ENCODE data around the gene FTCD.

FTCD gene

DNA sequence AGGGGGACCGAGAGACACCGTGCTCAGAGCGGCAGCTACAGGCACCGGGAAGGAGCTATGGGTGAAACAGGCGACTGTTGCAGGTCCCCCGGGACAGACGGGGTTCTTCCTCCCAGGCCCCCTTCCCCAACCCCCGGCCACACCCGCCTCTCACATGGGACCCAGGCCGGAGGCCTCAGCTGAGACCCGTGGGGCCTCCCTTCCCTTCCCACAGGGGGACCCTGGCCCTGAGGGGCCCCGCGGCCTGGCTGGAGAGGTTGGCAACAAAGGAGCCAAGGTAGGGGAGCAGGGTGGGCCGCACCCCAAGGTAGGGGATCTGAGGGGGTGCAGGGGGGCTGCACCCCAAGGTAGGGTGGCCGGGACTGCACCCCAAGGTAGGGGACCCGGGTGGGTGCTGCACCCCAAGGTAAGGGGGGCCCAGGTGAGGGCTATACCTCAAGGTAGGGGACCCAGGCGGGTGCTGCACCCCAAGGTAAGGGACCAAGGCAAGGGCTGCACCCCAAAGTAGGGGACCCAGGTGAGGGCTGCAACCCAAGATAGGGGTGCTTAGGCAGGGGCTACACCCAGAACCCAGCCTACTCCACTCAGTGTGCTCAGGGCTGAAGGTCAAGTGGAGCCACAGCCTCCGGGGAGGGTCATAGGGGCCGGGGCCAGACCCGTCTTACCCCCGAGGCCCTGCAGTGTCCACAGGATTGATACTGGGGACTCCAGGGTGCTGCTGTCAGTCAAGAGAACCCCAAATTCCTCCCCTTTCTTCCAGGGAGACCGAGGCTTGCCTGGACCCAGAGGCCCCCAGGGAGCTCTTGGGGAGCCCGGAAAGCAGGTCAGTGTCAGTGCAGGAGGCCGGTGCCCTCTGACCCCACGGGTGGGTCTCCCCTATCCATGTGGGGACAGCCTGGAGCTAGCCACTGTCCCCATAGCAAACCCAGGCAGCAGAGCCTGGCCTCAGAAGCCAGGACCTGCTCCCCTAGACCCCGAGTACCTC is 34.8 kb downstream of the FTCD start:
- no peak overlapping the region for H3K4me3 ChIP-seq (ENCODE audit: low read length)
- no peaks in the 10 kb centered on the region for H3K4me1 ChIP-seq (ENCODE audit: insufficient read depth, low read length)
- H3K36me3 ChIP-seq (ENCODE audit: insufficient read depth, low read depth, low read length): peaks cover 4% of the 10 kb centered on the region; the same call in 1 of the 2 replicates
- H3K27ac ChIP-seq (ENCODE audit: low read length): no peak overlapping the region
- H3K9me3 ChIP-seq (ENCODE audit: insufficient read depth, low read depth, low read length): no peaks in the 10 kb centered on the region
- no peak overlapping the region for H3K9ac ChIP-seq (ENCODE audit: low read depth, low read length)
- no peaks in the 10 kb centered on the region for H3K27me3 ChIP-seq (ENCODE audit: insufficient read depth, low read length)

DNA sequence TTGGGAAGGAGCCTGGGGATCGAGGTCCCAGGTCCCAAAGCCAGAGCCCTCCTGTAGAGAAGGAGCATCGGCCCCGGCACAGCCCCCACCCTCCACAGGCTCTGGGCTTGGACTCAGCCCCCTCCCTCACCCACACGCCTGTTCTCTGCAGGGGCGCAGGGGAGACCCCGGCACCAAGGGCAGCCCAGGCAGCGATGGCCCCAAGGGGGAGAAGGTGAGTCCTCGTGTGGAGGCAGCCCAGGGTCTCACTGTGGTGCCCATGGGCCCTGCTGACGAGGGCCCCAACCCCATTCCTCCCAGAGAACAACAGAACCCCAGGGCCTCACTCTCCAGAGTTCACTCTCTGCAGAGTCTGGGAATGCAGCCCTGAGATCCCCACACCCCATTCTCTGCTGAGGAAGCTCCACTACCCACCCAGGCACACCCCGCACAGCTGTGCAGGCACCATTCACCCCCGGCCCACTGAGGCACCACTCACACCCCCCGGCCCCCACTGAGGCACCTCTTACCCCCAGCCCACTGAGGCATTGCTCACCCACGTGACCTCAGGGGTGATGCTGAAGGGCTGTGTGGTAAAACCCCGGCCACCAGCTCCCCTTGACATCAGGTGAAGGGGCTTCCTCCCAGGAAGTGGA is 35.6 kb downstream of the FTCD start:
- Histone ChIP-seq H3K27me3 (ENCODE audit: insufficient read depth, low read length) (no peaks in the 10 kb centered on the region), H3K9me3 (ENCODE audit: insufficient read depth, low read depth, low read length) (peaks cover 4% of the 10 kb centered on the region; the same call in 1 of the 2 replicates), H3K4me3 (ENCODE audit: low read length) (no peak overlapping the region), H3K27ac (ENCODE audit: low read length) (no peak overlapping the region), H3K9ac (ENCODE audit: low read depth, low read length) (no peak overlapping the region), H3K4me1 (ENCODE audit: insufficient read depth, low read length) (no peaks in the 10 kb centered on the region), H3K36me3 (ENCODE audit: insufficient read depth, low read depth, low read length) (peaks cover 7% of the 10 kb centered on the region; the same call in 1 of the 2 replicates)

DNA sequence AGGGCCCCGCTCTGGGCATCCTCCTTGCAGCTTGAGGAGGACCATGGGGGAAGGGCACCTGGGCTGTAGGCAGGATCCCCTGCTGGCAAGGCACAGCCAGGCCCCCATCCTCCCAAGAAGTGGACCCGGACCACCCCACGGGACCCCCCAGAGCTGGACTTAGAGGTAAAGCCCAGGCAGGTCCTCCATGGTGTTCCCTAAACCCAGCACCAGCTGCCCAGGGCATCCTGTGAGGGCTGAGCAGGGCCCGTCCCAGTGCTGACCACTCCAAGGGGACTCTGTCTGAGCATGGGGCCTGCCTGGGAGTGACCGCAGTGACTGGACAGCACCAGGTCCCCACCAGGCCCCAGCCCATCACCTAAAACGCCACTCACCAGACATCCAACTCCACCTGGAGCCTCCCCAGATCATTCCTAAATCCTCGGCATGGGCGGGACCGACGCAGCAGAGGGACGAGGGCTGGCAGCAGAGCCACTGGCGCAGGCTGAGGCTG is 36.2 kb downstream of the FTCD start:
- Histone ChIP-seq H3K9me3 (ENCODE audit: insufficient read depth, low read depth, low read length) (peaks cover 7% of the 10 kb centered on the region; the same call in 1 of the 2 replicates), H3K36me3 (ENCODE audit: insufficient read depth, low read depth, low read length) (peaks cover 12% of the 10 kb centered on the region), H3K27me3 (ENCODE audit: insufficient read depth, low read length) (no peaks in the 10 kb centered on the region), H3K4me3 (ENCODE audit: low read length) (no peak overlapping the region), H3K9ac (ENCODE audit: low read depth, low read length) (no peak overlapping the region), H3K27ac (ENCODE audit: low read length) (no peak overlapping the region), H3K4me1 (ENCODE audit: insufficient read depth, low read length) (no peaks in the 10 kb centered on the region)

DNA sequence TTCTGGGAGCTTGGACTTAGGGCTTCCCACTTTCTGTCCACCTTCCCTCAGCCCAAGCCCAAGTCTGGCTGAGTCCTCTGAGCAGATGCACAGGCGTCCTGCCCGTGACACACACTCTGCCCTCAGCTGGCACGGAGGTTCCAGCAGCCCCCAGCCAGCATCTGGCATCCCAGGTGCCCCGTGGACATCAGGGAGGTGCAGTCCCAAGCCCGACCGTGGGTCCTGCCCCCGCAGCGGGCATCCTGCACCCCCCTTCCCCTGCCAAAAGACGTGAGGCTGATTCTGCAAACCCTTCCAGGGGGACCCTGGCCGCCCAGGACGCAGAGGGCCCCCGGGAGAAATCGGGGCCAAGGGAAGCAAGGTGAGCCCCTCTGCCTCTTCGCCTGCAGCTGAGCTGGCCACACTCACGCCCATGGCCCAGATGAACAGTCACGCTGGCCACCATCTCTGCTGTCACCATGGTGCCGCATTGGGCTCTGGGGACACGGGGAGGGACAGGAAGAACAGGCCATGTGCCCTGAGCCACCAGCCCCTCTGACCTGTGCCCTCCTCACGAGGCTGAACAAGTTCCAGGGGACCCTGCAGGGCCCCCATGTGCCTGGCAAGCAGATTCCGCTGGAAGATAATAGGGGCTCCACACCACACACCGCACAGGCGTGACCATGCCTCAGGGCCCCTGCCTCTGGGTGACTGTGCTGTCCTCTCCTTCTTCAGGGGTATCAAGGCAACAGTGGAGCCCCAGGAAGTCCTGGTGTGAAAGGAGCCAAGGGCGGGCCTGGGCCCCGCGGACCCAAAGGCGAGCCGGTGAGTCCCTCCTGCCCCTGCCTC is 36.8 kb downstream of the FTCD start:
- Histone ChIP-seq H3K9ac (ENCODE audit: low read depth, low read length) (no peak overlapping the region), H3K4me1 (ENCODE audit: insufficient read depth, low read length) (no peaks in the 10 kb centered on the region), H3K9me3 (ENCODE audit: insufficient read depth, low read depth, low read length) (peaks cover 7% of the 10 kb centered on the region; the same call in 1 of the 2 replicates), H3K36me3 (ENCODE audit: insufficient read depth, low read depth, low read length) (peaks cover 16% of the 10 kb centered on the region), H3K4me3 (ENCODE audit: low read length) (no peak overlapping the region), H3K27ac (ENCODE audit: low read length) (no peak overlapping the region), H3K27me3 (ENCODE audit: insufficient read depth, low read length) (no peaks in the 10 kb centered on the region)

DNA sequence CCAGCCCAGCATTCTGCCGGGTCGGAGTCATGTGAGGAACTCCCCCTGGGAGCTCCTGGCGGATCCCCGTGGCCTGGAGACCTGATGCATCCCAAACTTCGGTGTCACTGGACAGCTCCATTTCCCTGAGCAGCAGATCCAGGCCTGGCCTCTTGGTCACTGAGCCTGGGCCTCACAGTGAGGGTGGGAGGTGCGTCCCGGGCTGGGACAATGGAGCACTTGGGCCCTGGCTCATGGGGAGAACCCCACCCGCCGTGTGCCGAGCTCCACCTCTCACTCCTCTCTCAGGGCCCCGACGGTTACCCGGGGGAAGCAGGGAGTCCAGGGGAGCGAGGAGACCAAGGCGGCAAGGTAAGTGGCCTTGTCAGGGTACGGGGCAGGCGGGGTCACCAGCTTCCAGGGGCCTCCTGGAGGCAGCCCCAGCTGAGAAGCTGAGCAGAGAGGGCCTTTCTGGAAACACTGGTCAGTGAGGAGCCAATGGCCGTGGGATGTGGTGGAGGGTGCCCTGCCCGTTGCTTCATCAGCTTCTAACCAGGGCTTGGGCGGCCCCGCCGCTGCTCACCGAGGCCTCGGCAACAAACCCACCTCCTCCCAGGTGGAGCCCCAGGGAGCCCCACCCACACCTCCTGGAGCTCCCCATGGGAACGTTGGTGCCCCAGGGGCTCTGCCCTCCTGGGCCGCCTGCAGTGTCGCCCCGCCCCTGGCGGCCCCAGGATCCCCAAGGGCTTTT is 37.6 kb downstream of the FTCD start:
- H3K4me3 ChIP-seq (ENCODE audit: low read length): no peak overlapping the region
- no peak overlapping the region for H3K9ac ChIP-seq (ENCODE audit: low read depth, low read length)
- no peaks in the 10 kb centered on the region for H3K4me1 ChIP-seq (ENCODE audit: insufficient read depth, low read length)
- peaks cover 7% of the 10 kb centered on the region; the same call in 1 of the 2 replicates for H3K9me3 ChIP-seq (ENCODE audit: insufficient read depth, low read depth, low read length)
- no peak overlapping the region for H3K27ac ChIP-seq (ENCODE audit: low read length)
- no peaks in the 10 kb centered on the region for H3K27me3 ChIP-seq (ENCODE audit: insufficient read depth, low read length)
- H3K36me3 ChIP-seq (ENCODE audit: insufficient read depth, low read depth, low read length): peaks cover 17% of the 10 kb centered on the region

DNA sequence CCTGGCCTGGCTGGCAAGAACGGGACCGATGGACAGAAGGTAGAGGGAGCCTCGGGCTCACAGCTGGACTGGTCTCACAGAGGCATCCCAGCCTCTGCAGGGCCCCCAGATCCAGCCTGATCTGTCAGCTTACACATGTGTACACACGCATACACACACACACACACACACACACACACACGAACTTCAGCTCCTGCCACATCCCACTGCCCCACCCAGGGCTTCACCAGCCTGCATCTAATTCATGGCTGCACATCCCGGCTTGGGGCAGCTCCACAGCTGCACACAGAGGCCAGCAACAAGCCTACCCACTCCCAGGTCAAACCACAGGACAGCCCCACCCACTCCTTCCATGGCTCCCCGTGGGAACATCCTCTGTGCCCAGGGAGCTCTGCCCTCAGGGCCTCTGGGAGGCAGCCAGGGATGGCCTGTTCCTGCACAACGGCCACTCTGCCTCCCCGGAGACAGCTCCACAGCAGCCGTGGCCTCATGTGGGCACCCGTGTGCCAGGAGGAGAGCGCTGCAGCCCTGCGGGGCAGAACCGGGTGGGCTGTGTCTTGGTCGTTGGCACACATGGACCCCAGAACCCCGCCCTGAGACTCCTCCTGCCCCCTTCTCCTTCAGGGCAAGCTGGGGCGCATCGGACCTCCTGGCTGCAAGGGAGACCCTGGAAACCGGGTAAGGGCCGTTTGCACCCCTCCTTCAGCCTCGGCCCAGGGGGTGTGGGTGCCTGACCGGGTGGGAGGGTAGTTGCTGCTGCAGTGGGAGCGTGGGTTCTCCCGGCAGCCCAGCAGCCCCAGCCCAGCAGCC is 38.4 kb downstream of the FTCD start:
- no peak overlapping the region for H3K27ac ChIP-seq (ENCODE audit: low read length)
- H3K9ac ChIP-seq (ENCODE audit: low read depth, low read length): no peak overlapping the region

DNA sequence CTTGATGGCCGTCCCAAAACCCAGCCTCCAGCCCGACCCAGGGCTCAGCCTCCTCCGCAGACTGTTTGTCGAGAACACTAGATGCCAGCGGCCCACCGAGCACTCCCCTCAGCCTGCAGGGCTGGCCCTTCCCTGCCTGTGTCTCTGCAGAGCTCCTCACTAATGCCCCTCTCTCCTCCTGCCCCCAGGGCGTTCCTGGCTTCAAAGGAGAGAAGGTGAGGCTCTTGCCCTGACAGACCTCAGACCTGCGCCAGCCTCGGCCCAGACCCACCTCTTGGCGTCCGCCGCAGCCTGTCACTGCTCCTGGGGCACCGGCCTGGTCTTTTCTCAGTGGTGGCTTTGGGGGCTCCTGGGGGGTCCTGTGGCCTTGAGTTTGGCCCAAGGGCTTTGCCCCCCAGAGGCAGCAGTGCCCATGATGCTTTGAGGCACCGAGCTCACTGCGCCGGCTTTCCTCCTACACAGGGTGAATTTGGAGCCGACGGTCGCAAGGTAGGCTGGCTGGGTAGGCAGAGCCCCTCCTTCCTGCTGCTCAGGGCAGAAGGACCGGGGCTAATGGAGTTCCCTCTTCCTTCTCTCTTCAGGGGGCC is 39.1 kb downstream of the FTCD start:
- no peak overlapping the region for H3K27ac ChIP-seq (ENCODE audit: low read length)

More for the DNA sequence above, 38.4 kb downstream of the FTCD start:
- no peaks in the 10 kb centered on the region for H3K4me1 ChIP-seq (ENCODE audit: insufficient read depth, low read length)
- peaks cover 7% of the 10 kb centered on the region; the same call in 1 of the 2 replicates for H3K9me3 ChIP-seq (ENCODE audit: insufficient read depth, low read depth, low read length)
- no peak overlapping the region for H3K4me3 ChIP-seq (ENCODE audit: low read length)
- peaks cover 17% of the 10 kb centered on the region for H3K36me3 ChIP-seq (ENCODE audit: insufficient read depth, low read depth, low read length)
- H3K27me3 ChIP-seq (ENCODE audit: insufficient read depth, low read length): no peaks in the 10 kb centered on the region

DNA sequence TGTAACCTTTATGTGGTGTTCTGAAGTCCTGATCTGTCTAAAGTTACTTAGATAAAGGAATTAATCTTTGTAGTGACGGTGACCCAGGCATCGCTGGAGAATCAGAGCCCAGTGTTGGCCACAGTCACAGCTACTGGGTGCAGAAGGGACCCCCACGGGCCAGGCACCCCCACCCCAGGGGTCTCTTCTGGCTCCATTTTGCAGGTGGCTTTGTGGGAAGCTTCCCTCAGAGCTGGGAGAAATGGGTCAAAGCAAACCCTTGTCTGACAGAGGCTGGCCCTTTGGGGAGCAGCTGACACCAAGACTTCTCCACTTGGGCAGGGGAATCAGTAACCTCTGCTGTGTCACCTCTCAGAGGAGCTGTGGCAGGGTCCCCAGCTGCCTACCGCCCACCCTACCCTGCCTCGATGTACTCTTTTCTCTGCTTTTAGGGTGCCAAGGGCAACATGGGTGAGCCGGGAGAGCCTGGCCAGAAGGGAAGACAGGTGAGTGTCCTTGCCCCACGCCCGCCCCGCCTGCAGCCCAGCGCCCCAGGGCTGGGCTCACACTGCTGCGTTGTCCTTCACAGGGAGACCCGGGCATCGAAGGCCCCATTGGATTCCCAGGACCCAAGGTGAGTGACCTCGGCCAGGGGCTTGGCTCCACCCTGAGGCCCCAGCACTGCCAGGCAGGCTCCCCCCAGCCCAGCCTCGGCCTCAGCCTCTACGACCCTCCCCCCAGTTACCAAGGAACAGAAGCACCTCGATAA is 39.8 kb downstream of the FTCD start:
- no peaks in the 10 kb centered on the region for H3K4me1 ChIP-seq (ENCODE audit: insufficient read depth, low read length)

More for the DNA sequence above, 39.1 kb downstream of the FTCD start:
- Histone ChIP-seq H3K4me3 (ENCODE audit: low read length) (no peak overlapping the region), H3K36me3 (ENCODE audit: insufficient read depth, low read depth, low read length) (peaks cover 17% of the 10 kb centered on the region), H3K9me3 (ENCODE audit: insufficient read depth, low read depth, low read length) (peaks cover 7% of the 10 kb centered on the region; the same call in 1 of the 2 replicates), H3K9ac (ENCODE audit: low read depth, low read length) (no peak overlapping the region), H3K27me3 (ENCODE audit: insufficient read depth, low read length) (no peaks in the 10 kb centered on the region), H3K4me1 (ENCODE audit: insufficient read depth, low read length) (no peaks in the 10 kb centered on the region)

DNA sequence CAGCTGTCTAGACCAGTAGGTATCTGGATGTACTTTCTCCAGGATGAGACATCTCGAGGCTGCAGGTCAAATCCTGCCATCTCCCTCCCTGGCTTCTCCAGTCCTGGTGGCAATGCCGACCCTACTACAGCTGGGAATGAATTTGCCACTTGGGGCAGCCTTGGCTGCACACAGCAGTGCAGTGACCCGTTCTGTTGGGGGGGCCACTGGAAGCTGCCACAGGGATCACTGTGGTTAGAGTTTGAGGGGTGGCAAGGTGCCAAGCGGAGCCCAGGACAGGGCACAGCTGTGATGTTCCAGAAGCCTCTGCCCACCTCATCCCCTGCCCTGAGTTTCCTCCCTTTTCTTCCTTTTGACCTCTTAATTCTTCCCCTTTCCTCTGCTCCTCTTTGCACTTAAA is 40.4 kb downstream of the FTCD start:
- H3K4me3 ChIP-seq (ENCODE audit: low read length): no peak overlapping the region
- no peak overlapping the region for H3K9ac ChIP-seq (ENCODE audit: low read depth, low read length)
- H3K9me3 ChIP-seq (ENCODE audit: insufficient read depth, low read depth, low read length): peaks cover 7% of the 10 kb centered on the region; the same call in 1 of the 2 replicates
- no peak overlapping the region for H3K27ac ChIP-seq (ENCODE audit: low read length)
- H3K27me3 ChIP-seq (ENCODE audit: insufficient read depth, low read length): no peaks in the 10 kb centered on the region
- H3K36me3 ChIP-seq (ENCODE audit: insufficient read depth, low read depth, low read length): peaks cover 17% of the 10 kb centered on the region
- H3K4me1 ChIP-seq (ENCODE audit: insufficient read depth, low read length): no peaks in the 10 kb centered on the region

More for the DNA sequence above, 39.8 kb downstream of the FTCD start:
- Histone ChIP-seq H3K9ac (ENCODE audit: low read depth, low read length) (no peak overlapping the region), H3K9me3 (ENCODE audit: insufficient read depth, low read depth, low read length) (peaks cover 7% of the 10 kb centered on the region; the same call in 1 of the 2 replicates), H3K4me3 (ENCODE audit: low read length) (no peak overlapping the region), H3K27me3 (ENCODE audit: insufficient read depth, low read length) (no peaks in the 10 kb centered on the region), H3K36me3 (ENCODE audit: insufficient read depth, low read depth, low read length) (peaks cover 17% of the 10 kb centered on the region), H3K27ac (ENCODE audit: low read length) (no peak overlapping the region)
